PC-9 (cell line): Measurements from ENCODE around the gene NRN1. TPM values are rescaled to one million over a fixed set of nuclear protein-coding genes. Genes with fewer than 3 reads are reported as not detected.

ENCODE experiments used
- BruUV-seq: library from RNA; stranded (reverse); fragments of 400-500 nt; replicated peaks from 2 replicates; lab custom pipeline; 2021; lab: Mats Ljungman, UMichigan
- CTCF ChIA-PET: fragments of 300-600 bp; sonication (Branson Sonifier 250); formaldehyde crosslinking; loops from one replicate; lab custom pipeline; 2022; ENCODE audit warnings: antibody characterized with exemption; lab: Charles Lee
- POLR2A ChIA-PET: fragments of 300-600 bp; sonication (Branson Sonifier 250); formaldehyde crosslinking; loops from one replicate; lab custom pipeline; 2022; ENCODE audit warnings: antibody characterized with exemption; ENCODE audit not compliant: unreplicated experiment; lab: Charles Lee
- DNase-seq, 2 experiments: peaks; one replicate each; pipeline versions ENCODE4 v3.0.0 to v3.0.0-alpha.2; 2015 to 2022; ENCODE audit warnings: mixed read lengths in 1 of 2
- H2AFZ ChIP-seq: fragments of 200-600 bp; sonication (generic); 2 replicates; pipeline ENCODE4 v1.8.1; 2017; ENCODE audit warnings: antibody characterized with exemption
- H3F3A ChIP-seq: fragments of 200-600 bp; sonication (generic); 2 replicates; pipeline ENCODE4 v1.8.1; 2017; ENCODE audit warnings: antibody characterized with exemption, mild to moderate bottlenecking, low read depth; ENCODE audit not compliant: insufficient read depth
- H3K27ac ChIP-seq: fragments of 200-600 bp; sonication (generic); 2 replicates; pipeline ENCODE4 v1.6.1; 2016; ENCODE audit warnings: mixed run types
- H3K27me3 ChIP-seq: fragments of 200-600 bp; sonication (generic); 2 replicates; pipeline ENCODE4 v1.6.1; 2016; ENCODE audit warnings: low read depth, mixed run types; ENCODE audit not compliant: insufficient read depth
- H3K36me3 ChIP-seq: fragments of 200-600 bp; sonication (generic); 2 replicates; pipeline ENCODE4 v1.6.1; 2016; ENCODE audit warnings: low read depth, mixed run types
- H3K4me1 ChIP-seq: fragments of 200-600 bp; sonication (generic); replicated peaks from 2 replicates; pipeline ENCODE4 v1.6.1; 2016; ENCODE audit warnings: mixed run types; ENCODE audit not compliant: insufficient read depth
- H3K4me2 ChIP-seq: fragments of 200-600 bp; sonication (generic); 2 replicates; pipeline ENCODE4 v1.6.1; 2017; ENCODE audit warnings: mixed run types
- H3K4me3 ChIP-seq: fragments of 200-600 bp; sonication (generic); 2 replicates; pipeline ENCODE4 v1.6.1; 2016; ENCODE audit warnings: mixed run types
- H3K79me2 ChIP-seq: fragments of 200-600 bp; sonication (generic); 2 replicates; pipeline ENCODE4 v1.6.1; 2017; ENCODE audit warnings: low read depth, mixed run types
- H3K9me2 ChIP-seq: fragments of 200-600 bp; sonication (generic); 2 replicates; pipeline ENCODE4 v1.8.1; 2017; ENCODE audit warnings: mild to moderate bottlenecking; ENCODE audit not compliant: insufficient read depth
- H3K9me3 ChIP-seq: fragments of 200-600 bp; sonication (generic); 2 replicates; pipeline ENCODE4 v1.8.1; 2016; ENCODE audit warnings: low read depth; ENCODE audit not compliant: insufficient read depth
- H4K20me1 ChIP-seq: fragments of 200-600 bp; sonication (generic); 2 replicates; pipeline ENCODE4 v1.8.1; 2017; ENCODE audit not compliant: insufficient read depth
- CTCF ChIP-seq: fragments of 200-600 bp; sonication (generic); conservative IDR thresholded peaks from 2 replicates; pipeline ENCODE4 v1.6.1; 2017; ENCODE audit warnings: mixed run types, antibody characterized with exemption, mild to moderate bottlenecking, moderate library complexity
- EZH2 ChIP-seq: fragments of 200-600 bp; sonication (generic); IDR thresholded peaks from 2 replicates; pipeline ENCODE4 v1.8.0; 2017; ENCODE audit warnings: antibody characterized with exemption, low read depth
- intact Hi-C: fragments of 100-400 bp; cut with micrococcal nuclease; formaldehyde crosslinking; loops from one replicate; pipeline ENCODE4 v1.10.0; 2022; ENCODE audit not compliant: unreplicated experiment
- total RNA-seq: library from RNA; stranded (reverse); gene quantifications from 2 replicates; pipeline ENCODE4 v1.2.3, GENCODE V29; 2021

The NRN1 gene
- total RNA-seq, 1 experiment from 2014 or later, result not detected

- TF ChIP-seq EZH2 (no peak), CTCF (no peak)
- Histone ChIP-seq H3K9me2 (no peaks in the 10 kb centered on the region), H3K4me2 (no peak overlapping the region), H3F3A (no peaks in the 10 kb centered on the region), H2AFZ (no peak overlapping the region), H3K79me2 (no peaks in the 10 kb centered on the region), H3K36me3 (no peaks in the 10 kb centered on the region), H3K9me3 (no peaks in the 10 kb centered on the region), H3K27ac (no peak overlapping the region), H3K4me1 (no peaks in the 10 kb centered on the region), H4K20me1 (no peaks in the 10 kb centered on the region), H3K4me3 (no peak overlapping the region), H3K27me3 (peaks cover 22% of the 10 kb centered on the region; the same call in 1 of the 2 replicates)
- BruUV-seq, result no TSS peak
- intact Hi-C loops, result loop anchor here (10.0 kb wide), 1 partner anchor 520 kb away; no protein-coding TSS in a partner anchor
- DNase-seq, result no peak
- ChIA-PET POLR2A (no interaction called here), CTCF (interaction anchor here (0.6 kb wide), 2 partner anchors 361 to 386 kb away, joined by 3 read pairs; no protein-coding TSS in a partner anchor)
Observed at GRCh38 chr6:5994999-5995657, 11.6 kb downstream of the NRN1 start.

- Histone ChIP-seq H3K4me2 (no peak overlapping the region), H3K4me3 (no peak overlapping the region), H3K4me1 (no peaks in the 10 kb centered on the region), H3K9me2 (no peaks in the 10 kb centered on the region), H2AFZ (no peak overlapping the region), H3K79me2 (no peaks in the 10 kb centered on the region), H4K20me1 (no peaks in the 10 kb centered on the region), H3F3A (no peaks in the 10 kb centered on the region), H3K27ac (no peak overlapping the region), H3K9me3 (no peaks in the 10 kb centered on the region), H3K27me3 (peaks cover 22% of the 10 kb centered on the region; the same call in 1 of the 2 replicates), H3K36me3 (no peaks in the 10 kb centered on the region)
- BruUV-seq, result no TSS peak
- intact Hi-C loops, result loop anchor here (10.0 kb wide), 1 partner anchor 520 kb away; no protein-coding TSS in a partner anchor
- POLR2A ChIA-PET, result no interaction called here
- TF ChIP-seq CTCF (no peak), EZH2 (no peak)
- no peak for DNase-seq
- CTCF ChIA-PET, result interaction anchor here (0.6 kb wide), 2 partner anchors 362 to 385 kb away, joined by 3 read pairs; no protein-coding TSS in a partner anchor
Observed at GRCh38 chr6:5994234-5994998, 12.3 kb downstream of the NRN1 start.

- Histone ChIP-seq H3K27me3 (peaks cover 22% of the 10 kb centered on the region; the same call in 1 of the 2 replicates), H3K4me2 (no peak overlapping the region), H3K27ac (no peak overlapping the region), H3K9me2 (no peaks in the 10 kb centered on the region), H3K4me1 (no peaks in the 10 kb centered on the region), H3K36me3 (no peaks in the 10 kb centered on the region), H2AFZ (no peak overlapping the region), H3F3A (no peaks in the 10 kb centered on the region), H4K20me1 (no peaks in the 10 kb centered on the region), H3K4me3 (no peak overlapping the region), H3K9me3 (no peaks in the 10 kb centered on the region), H3K79me2 (no peaks in the 10 kb centered on the region)
- intact Hi-C loops, result loop anchor here (10.0 kb wide), 1 partner anchor 518 kb away; no protein-coding TSS in a partner anchor
- TF ChIP-seq EZH2, result no peak
- TF ChIP-seq CTCF, result no peak
- POLR2A ChIA-PET, result no interaction called here
- no peak for DNase-seq
- BruUV-seq, result no TSS peak
- CTCF ChIA-PET, result no interaction called here
Observed at GRCh38 chr6:5992551-5993225, 14.0 kb downstream of the NRN1 start.
